GM18511 (cell line): ENCODE data around the gene MACO1.
"Not testable (repeated sequence)": the region's sequence is repeated elsewhere in the genome, so short reads cannot be mapped to it uniquely, and the experiment has no call there.

ENCODE experiments used
- ATAC-seq: cut with Tn5 transposase; IDR thresholded peaks from one replicate; pipeline ENCODE4 v1.9.1; 2021; ENCODE audit warnings: mild to moderate bottlenecking, moderate library complexity; ENCODE audit not compliant: unreplicated experiment

MACO1 gene

DNA sequence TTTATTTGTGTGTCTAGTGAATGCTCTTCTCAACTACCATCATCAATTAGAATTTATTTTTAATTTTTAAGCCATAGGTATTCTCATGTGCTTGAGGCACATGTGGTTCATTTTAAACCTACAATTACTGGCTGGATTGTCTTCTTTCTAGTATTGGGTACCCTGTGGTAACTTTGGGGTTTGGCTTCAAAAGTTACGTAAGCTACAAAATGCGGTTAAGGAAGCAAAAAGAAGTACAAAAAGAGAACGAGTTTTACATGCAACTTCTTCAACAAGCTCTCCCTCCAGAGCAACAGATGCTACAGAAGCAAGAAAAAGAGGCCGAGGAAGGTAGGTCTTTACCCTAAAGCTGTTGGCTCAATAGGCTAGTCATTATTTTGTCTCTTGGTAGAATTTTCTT is 25.8 kb downstream of the MACO1 start:
- ATAC-seq = no peak

- ATAC-seq = no peak
These were observed 28.0 kb downstream of the MACO1 start for GRCh38 chr1:25458541-25459298.

GRCh38 chr1:25460020-25460419 is 29.3 kb downstream of the MACO1 start:
- no peak for ATAC-seq

DNA sequence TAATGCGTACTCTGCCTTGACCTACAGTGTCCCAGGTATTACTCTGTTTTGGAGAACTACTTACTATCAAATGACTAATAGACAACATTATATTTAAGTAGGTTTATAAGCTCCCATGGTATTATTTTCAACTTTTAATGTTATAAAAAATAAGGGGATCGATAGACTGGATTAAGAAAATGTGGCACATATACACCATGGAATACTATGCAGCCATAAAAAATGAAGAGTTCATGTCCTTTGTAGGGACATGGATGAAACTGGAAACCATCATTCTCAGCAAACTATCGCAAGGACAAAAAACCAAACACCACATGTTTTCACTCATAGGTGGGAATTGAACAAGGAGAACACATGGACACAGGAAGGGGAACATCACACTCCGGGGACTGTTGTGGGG is 30.1 kb downstream of the MACO1 start:
- ATAC-seq = not testable (repeated sequence)

- ATAC-seq = no peak
These were observed 31.2 kb downstream of the MACO1 start for GRCh38 chr1:25461849-25462248.

DNA sequence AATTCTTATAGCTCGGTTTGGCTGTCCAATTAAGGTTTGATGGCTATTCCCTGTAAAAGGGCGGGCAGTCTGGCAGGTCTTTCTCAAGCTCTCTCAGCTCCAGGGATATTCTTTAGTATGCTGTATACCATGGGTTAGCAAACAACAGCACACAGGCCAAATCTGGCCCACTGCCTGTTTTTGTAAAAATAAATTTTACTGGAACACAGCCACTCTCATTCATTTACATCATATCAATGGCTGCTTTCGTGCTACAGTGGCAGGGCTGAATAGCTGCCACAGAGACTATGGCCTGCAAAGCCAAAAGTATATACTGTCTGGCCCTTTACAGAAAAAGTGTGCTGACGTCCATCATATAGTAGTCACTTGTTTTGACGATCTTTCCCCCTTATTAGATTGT is 32.0 kb downstream of the MACO1 start:
- no peak for ATAC-seq

GRCh38 chr1:25467193-25467592 is 36.5 kb downstream of the MACO1 start:
- no peak for ATAC-seq

- ATAC-seq = no peak
These were observed 36.9 kb downstream of the MACO1 start for GRCh38 chr1:25467616-25468015.

GRCh38 chr1:25468033-25468432 is 37.3 kb downstream of the MACO1 start:
- no peak for ATAC-seq

DNA sequence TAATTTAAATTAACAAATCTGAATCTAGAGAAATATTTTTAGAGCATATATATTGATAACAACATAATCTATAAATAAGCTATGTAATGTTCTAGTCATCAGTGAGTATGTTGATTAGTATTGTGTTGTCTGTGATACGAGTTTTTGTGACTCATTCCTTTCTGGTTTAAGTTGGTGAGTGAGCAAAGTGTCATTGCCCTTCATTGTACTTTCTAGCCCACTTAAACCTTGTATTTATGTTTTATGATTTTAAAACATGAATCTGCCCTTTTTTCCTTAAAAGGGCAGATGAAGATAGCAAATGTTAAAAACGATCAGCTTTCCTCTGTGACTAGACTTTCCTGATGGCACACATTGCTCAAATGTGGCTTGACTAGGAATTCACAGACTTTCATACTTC is 38.5 kb downstream of the MACO1 start:
- no peak for ATAC-seq

DNA sequence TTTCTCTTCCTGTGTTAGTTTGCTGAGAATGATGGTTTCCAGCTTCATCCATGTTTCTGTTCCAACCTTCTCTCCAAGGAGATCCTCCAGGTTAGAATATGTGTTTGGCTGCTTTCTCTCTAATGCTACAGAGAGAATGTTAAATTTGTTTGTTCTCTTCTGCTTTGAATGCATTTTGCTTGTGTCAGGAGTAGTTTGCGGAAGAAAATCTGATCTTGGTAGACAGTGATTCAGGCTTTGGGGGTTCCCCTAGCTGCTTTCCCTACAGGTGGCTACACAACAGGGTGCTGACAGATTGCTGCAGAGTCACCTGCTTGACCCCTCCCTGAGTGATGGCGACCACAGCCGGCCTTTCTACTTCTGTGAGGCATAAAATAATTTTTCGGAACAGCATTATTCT is 41.8 kb downstream of the MACO1 start:
- ATAC-seq = no peak

GRCh38 chr1:25473653-25474225 is 43.0 kb downstream of the MACO1 start:
- no peak for ATAC-seq

DNA sequence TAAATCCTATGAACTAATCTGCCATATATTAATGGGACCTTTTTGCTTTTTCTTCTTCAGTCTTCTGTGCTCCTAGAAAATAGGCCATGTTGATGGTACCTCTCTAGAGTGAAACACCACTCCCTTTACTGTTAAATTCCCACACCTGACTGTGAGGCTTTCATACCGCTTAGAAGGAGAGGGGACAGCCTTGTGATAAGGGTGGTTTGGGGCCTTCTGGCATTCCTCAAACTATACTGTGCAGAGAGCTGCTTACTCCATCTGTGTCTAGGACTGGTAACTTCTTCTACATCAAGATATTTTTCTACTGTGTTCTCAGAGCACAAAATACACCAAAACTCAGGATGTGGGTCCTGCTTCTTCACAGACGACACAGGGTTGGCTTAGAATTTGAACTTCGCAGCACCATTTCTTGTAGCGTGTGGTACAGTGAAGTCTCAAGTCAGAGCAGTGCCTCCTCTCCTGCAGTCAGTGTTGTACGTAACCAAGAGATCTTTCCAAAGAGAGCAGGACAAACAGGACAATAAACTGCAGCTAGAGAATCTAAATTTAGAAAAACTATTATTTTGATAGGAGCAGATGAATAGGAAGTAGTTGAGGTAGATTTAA is 43.8 kb downstream of the MACO1 start:
- ATAC-seq = no peak

- no peak for ATAC-seq
These were observed 45.7 kb downstream of the MACO1 start for GRCh38 chr1:25476186-25477097.

GRCh38 chr1:25477448-25478034 is 46.8 kb downstream of the MACO1 start:
- ATAC-seq = no peak

GRCh38 chr1:25478633-25479032 is 47.9 kb downstream of the MACO1 start:
- ATAC-seq = no peak

DNA sequence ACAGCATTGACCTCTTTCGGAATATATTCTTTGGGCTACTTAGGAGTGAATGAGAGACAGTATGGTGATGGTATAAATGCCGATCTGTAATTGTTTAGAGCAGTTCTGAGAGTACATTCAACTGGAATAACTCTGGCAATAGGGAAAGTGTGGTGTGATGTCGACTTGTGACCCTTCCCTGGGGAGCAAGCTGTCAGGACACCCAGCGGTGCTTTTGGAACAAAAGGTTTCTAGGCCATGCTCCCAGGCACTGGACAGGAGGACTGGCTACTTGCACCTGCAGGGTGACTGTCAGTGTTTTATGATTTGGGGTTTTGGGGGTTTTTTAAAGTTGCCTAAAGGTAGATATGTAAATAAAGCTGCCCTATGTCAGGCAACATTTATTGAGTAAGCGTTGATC is 50.9 kb downstream of the MACO1 start:
- ATAC-seq = no peak

GRCh38 chr1:25482211-25482610 is 51.5 kb downstream of the MACO1 start:
- no peak for ATAC-seq

DNA sequence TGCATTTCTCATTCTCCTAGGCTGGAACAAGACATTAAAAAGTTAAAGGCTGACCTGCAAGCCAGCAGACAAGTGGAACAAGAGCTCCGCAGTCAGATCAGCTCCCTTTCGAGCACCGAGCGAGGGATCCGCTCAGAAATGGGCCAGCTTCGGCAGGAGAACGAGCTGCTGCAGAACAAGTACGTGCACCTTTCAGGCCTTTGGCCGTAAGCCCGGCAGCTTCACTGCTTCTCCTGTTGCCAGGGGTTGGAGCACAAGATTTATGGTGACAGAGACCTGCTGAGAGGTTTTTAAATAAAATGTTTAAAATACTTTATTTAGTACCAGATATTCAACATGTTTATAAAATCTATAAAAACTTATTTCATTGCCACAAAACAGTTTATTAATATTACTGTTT is 53.4 kb downstream of the MACO1 start:
- ATAC-seq = no peak

- ATAC-seq = no peak
These were observed 53.8 kb downstream of the MACO1 start for GRCh38 chr1:25484533-25484932.
